ENCODE measurements around the gene MAP6. TPM values are rescaled to one million over a fixed set of nuclear protein-coding genes. Genes with fewer than 3 reads are reported as not detected.

Gene MAP6
- total and polyA plus RNA-seq, 9 of the 15 experiments (the other 6 are each of a cell fraction or from before 2014, with no cell fraction given), result not detected

DNA sequence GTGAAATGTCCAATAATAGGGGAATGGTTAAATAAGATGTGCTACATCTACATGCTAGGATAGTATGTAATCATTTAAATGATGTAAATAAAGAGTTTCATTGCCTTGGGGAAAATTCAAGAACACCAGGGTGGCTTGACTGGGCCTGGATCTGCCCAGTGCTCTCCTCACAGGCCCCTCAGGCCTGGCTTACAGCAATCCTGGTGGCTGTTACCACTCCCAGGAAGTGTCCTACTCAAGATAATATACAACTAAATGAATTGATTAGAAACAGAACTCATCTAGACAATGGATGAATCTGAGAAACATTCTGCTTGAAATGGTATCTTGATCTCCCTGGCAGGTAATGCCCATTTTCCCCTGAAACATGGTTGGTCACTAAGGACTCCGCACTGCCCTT lies 30.8 kb downstream of the MAP6 start:
- Histone ChIP-seq H3K4me3 (no peak overlapping the region), H3K27me3 (ENCODE audit: control insufficient read depth in 2 of 2, insufficient read depth in 2 of 2, low read length in 2 of 2) (peaks cover 3 to 15% of the 10 kb centered on the region in 2 experiments; a peak in 3 of 5 replicates), H3K36me3 (ENCODE audit: control insufficient read depth, insufficient read depth, low read length) (no peaks in the 10 kb centered on the region), H3K9ac (ENCODE audit: insufficient read depth in 1 of 2, low read depth in 2 of 2, low read length in 2 of 2) (no peak overlapping the region), H3K4me1 (replicated peaks in 1 of 2; ENCODE audit: control insufficient read depth in 2 of 2, insufficient read depth in 2 of 2, low read length in 2 of 2) (peaks cover 0 to 4% of the 10 kb centered on the region in 2 experiments; a peak in 3 of 5 replicates), H3K79me2 (ENCODE audit: control insufficient read depth, insufficient read depth, low read length) (no peaks in the 10 kb centered on the region), H3K9me3 (replicated peaks; ENCODE audit: control insufficient read depth, insufficient read depth, low read depth, low read length) (no peaks in the 10 kb centered on the region), H2AFZ (ENCODE audit: low read depth, low read length) (no peak overlapping the region), H3K4me2 (ENCODE audit: insufficient read depth, low read length) (no peak overlapping the region), H3K9me1 (ENCODE audit: control insufficient read depth, insufficient read depth, low read length) (no peaks in the 10 kb centered on the region), H4K20me1 (replicated peaks; ENCODE audit: control insufficient read depth, insufficient read depth, low read length) (no peaks in the 10 kb centered on the region), H3K27ac (ENCODE audit: extremely low read depth, low read depth, low read length) (no peak overlapping the region)
- DNase-seq (ENCODE audit: extremely low read depth in 1 of 4, low spot score in 3 of 4), result no peak
- in situ Hi-C loops (cut with MboI) (no loop called here), intact Hi-C loops (cut with micrococcal nuclease) (no loop called here)
- ATAC-seq, result no peak
- WGBS (ENCODE audit: insufficient coverage, low coverage, missing lambda C conversion rate), result 36% methylated on average over 1 of the region's 1 CpG
- BruUV-seq (replicated peaks), result no TSS peak
- CTCF ChIA-PET (ENCODE audit: low intra/inter-chr PET ratio), result no interaction called here
- no peak for FAIRE-seq
- POLR2A ChIA-PET, result interaction anchor here (1.1 to 2.0 kb wide), 2 partner anchors 10 to 48 kb away, joined by 3 to 5 read pairs; no protein-coding TSS in a partner anchor
- TF ChIP-seq DMBX1 (CRISPR knock-in tag; IDR thresholded peaks at IDR 0.05; ENCODE audit: borderline replicate concordance) (no peak), GTF2E2 (tag; IDR thresholded peaks at IDR 0.05) (no peak), ETV5 (CRISPR knock-in tag; IDR thresholded peaks at IDR 0.05; ENCODE audit: low read depth) (no peak), FOS (IDR thresholded peaks at IDR 0.05; ENCODE audit: extremely low read depth, insufficient read length) (no peak), ZBTB7A (IDR thresholded peaks at IDR 0.05; ENCODE audit: borderline replicate concordance, control insufficient read depth, low read depth, low read length) (no peak), PURB (CRISPR knock-in tag; IDR thresholded peaks at IDR 0.05; ENCODE audit: low read depth) (no peak), TAF9B (IDR thresholded peaks at IDR 0.05; ENCODE audit: partially characterized antibody) (no peak), ZNF197 (CRISPR knock-in tag; IDR thresholded peaks at IDR 0.05; ENCODE audit: low read depth) (no peak), U2AF2 (optimal IDR thresholded peaks at IDR 0.05; ENCODE audit: low read depth, low read length) (no peak), HOMEZ (CRISPR knock-in tag; IDR thresholded peaks at IDR 0.05) (no peak), HLTF (IDR thresholded peaks at IDR 0.05) (no peak), SNRNP70 (optimal IDR thresholded peaks at IDR 0.05; ENCODE audit: low read depth, low read length) (no peak), DLX4 (CRISPR knock-in tag; IDR thresholded peaks at IDR 0.05) (no peak), PTRF (tag; IDR thresholded peaks at IDR 0.05) (no peak), KDM2B (CRISPR knock-in tag; IDR thresholded peaks at IDR 0.05) (no peak)
- TF ChIP-seq, protein P1, sequence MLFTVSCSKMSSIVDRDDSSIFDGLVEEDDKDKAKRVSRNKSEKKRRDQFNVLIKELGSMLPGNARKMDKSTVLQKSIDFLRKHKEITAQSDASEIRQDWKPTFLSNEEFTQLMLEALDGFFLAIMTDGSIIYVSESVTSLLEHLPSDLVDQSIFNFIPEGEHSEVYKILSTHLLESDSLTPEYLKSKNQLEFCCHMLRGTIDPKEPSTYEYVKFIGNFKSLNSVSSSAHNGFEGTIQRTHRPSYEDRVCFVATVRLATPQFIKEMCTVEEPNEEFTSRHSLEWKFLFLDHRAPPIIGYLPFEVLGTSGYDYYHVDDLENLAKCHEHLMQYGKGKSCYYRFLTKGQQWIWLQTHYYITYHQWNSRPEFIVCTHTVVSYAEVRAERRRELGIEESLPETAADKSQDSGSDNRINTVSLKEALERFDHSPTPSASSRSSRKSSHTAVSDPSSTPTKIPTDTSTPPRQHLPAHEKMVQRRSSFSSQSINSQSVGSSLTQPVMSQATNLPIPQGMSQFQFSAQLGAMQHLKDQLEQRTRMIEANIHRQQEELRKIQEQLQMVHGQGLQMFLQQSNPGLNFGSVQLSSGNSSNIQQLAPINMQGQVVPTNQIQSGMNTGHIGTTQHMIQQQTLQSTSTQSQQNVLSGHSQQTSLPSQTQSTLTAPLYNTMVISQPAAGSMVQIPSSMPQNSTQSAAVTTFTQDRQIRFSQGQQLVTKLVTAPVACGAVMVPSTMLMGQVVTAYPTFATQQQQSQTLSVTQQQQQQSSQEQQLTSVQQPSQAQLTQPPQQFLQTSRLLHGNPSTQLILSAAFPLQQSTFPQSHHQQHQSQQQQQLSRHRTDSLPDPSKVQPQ (CRISPR knock-in tag; IDR thresholded peaks at IDR 0.05; ENCODE audit: borderline replicate concordance), result no peak

Measured in K562 (cell line).